AG04449 (cell line): ENCODE data around the gene B3GALT6.

ENCODE experiments used
- CTCF ChIA-PET: fragments of 350-600 bp; formaldehyde crosslinking; extraction: SDS; loops from one replicate; lab custom pipeline; 2021; ENCODE audit warnings: antibody characterized with exemption; lab: Yijun Ruan, JAX
- POLR2A ChIA-PET: fragments of 400-600, 350-600 bp; formaldehyde crosslinking; extraction: SDS; loops from one replicate; lab custom pipeline; 2020; ENCODE audit warnings: antibody characterized with exemption, inconsistent platforms; lab: Yijun Ruan, JAX
- DNase-seq: peaks from one replicate; pipeline ENCODE4 v3.0.0-alpha.2; 2010; ENCODE audit warnings: low read depth, low spot score
- H3K4me3 ChIP-seq: 2 replicates; pipeline ENCODE4 v1.5.1; 2011; ENCODE audit warnings: low read depth, mild to moderate bottlenecking, control low read depth, low read length
- TF ChIP-seq, protein P1 (sequence below): IDR thresholded peaks from one replicate; pipeline ENCODE4 v1.5.1; 2011; ENCODE audit warnings: mild to moderate bottlenecking, moderate library complexity, low read length, control low read depth, inconsistent platforms; ENCODE audit not compliant: insufficient read depth; ENCODE audit errors: missing control alignments

The B3GALT6 gene

DNA sequence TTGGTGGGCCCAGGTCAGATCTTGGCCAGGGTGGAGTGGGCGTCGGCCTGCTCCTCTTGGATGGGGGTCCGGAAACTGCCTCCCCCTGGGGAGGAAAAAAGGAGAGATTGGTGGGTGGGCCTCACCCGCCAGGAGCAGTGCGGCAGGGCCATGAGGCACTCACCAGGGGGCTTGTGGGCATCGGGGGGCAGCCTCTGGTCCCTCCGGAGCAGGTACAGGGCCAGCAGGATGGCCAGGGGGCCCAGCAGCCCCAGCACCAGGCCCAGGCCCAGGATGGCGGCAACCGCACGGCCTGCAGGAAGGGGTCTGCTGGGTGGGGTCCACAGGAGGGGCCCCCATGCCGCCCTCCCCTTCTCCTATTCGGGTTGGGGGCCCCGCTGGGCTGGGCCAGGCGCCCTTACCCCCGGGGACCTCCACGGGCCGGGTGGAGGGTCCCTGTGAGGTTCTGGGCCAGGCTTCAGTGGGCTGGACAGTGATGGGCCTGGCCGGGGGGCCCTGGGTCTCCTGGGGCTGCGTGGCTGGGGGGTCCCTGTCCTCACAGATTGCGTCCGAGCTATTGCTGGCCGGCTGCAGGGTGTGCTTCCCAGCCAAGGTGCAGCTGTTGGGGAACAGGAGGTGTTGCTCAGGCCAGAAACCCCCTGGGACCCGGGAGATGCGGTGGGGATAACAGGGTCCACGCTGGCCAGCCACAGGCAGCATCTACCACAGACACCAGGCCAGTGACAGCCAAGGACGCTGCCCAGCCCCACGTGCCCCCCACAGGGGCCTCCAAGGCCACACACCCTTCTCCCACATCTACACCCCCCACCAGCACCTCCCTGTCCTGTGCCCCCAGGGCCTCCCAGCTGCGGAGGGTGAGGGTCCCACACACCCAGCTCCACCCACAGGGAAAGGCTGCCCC is 20.2 kb upstream of the B3GALT6 start:
- no peak overlapping the region for H3K4me3 ChIP-seq
- ChIA-PET POLR2A (no interaction called here), CTCF (interaction anchor here (0.5 to 1.3 kb wide), 2 partner anchors 17 to 89 kb away, joined by 3 read pairs; no protein-coding TSS in a partner anchor)
- no peak for DNase-seq
- TF ChIP-seq, protein P1, sequence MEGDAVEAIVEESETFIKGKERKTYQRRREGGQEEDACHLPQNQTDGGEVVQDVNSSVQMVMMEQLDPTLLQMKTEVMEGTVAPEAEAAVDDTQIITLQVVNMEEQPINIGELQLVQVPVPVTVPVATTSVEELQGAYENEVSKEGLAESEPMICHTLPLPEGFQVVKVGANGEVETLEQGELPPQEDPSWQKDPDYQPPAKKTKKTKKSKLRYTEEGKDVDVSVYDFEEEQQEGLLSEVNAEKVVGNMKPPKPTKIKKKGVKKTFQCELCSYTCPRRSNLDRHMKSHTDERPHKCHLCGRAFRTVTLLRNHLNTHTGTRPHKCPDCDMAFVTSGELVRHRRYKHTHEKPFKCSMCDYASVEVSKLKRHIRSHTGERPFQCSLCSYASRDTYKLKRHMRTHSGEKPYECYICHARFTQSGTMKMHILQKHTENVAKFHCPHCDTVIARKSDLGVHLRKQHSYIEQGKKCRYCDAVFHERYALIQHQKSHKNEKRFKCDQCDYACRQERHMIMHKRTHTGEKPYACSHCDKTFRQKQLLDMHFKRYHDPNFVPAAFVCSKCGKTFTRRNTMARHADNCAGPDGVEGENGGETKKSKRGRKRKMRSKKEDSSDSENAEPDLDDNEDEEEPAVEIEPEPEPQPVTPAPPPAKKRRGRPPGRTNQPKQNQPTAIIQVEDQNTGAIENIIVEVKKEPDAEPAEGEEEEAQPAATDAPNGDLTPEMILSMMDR: no peak

DNA sequence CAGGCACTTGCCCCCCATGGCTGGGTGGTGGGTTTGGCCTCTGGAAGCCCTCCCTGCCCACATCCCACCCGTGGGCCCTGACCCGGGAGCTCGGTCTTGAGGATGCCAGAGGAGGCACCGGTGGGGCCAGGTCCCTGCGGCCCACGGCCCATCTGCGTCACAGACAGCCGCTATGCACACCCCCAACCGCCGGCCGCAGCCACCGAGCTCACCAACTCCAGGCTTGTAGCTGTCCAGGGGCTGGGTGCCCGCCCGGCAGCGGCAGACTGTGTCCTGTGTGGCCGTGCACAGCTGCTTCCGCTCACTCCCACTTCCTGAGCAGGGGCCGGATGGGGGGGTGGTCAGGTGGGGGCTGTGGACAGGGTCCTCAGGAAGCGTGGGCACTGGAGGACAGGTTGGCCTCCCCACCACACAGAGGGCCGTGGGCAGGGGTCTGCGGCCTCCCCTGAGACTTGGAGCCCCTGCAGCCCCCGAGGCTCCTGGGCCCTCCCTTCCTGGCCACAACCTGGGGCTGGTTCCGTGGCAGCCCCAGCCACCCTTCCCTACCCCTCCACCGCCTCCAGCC is 19.2 kb upstream of the B3GALT6 start:
- no peak overlapping the region for H3K4me3 ChIP-seq
- no peak for DNase-seq
- ChIA-PET CTCF (interaction anchor here (1.3 kb wide), 1 partner anchor 90 kb away, joined by 3 read pairs; no protein-coding TSS in a partner anchor), POLR2A (no interaction called here)
- TF ChIP-seq, protein P1: no peak

DNA sequence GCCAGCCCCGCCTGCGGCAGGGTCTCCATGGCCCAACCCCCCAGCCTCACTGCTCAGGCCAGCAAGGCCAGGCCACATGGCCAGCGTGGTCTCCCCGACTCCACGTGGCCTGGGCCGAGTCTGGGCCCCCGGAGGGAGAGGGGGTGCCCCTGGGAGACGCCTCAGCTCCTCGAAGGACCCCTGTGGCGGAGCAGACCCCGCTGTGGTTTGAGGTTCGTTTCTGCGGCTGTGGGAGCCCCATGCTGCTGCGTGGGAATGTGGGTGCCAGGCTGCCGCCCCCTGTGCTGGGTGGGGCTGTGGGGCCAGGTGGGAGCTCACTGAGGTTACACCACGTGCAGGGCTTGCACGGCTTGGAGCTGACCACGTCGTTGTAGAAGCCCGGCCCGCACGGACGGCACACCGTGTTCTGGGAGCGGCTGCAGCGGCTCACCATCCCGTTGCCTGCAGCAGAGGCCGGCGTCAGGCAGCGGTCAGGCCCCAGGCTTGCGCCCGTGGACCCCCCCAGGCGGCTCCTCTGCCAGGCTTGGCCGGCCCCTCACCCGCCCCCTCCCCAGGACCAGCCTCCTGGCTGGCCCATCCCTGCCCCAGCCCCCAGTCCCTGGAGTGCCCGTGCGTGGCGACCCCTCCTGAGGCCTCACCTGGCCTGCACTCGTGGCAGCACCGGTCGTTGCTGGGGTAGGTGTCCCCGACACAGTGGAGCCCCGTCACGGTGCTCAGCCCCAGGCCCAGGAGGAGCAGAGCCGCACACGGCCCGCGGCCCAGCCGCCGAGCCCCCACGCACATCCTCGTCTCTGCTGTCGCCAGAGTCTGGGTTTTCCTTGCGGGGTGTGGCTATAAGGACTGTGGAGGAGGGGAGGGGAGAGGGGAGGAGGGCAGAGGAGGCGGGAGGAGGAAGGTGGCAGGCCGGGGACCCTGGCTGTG is 18.4 kb upstream of the B3GALT6 start, which contains the start of gene TNFRSF4:
Gene TNFRSF4, minus strand, starts transcription at position 809 of the 921 bp plus-strand sequence. Its CDS starts 26 bp downstream, at position 783.
- no peak within 1 kb of the TSS for H3K4me3 ChIP-seq
- ChIA-PET CTCF (no interaction called here), POLR2A (no interaction called here)
- TF ChIP-seq, protein P1: no peak
- DNase-seq: no peak

DNA sequence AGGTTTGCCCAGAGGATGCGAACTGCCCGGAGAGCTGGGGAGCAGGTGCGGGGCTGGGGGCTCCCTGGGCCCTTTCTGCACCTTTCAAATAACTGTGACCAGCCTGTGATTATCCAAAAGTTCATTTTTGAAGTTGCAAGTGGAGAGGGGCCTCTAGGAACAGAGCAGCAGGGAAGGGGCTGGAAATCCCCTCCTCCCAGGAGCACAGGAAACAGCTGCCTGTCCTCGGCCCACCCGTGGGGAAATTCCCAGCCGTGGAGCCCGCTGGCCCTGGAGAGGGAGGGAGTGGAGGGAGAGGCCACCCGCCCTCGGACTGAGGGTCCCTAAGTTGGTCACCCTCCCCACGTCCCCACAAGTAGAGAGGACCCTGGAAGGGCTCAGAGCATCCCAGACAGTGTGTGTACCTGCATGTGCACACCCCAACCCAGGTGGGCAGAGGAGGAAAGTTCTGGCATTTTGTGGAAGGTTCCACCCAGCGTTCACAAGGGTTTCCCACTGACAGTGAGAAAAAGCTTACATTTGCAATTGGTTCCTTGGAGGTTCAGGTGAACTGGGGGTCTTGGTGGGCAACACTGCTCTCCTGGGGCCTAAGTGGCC is 16.9 kb upstream of the B3GALT6 start:
- no peak overlapping the region for H3K4me3 ChIP-seq
- no peak for DNase-seq
- ChIA-PET POLR2A (no interaction called here), CTCF (interaction anchor here (0.8 kb wide), 1 partner anchor 75 kb away, joined by 3 read pairs; no protein-coding TSS in a partner anchor)
- TF ChIP-seq, protein P1: no peak

DNA sequence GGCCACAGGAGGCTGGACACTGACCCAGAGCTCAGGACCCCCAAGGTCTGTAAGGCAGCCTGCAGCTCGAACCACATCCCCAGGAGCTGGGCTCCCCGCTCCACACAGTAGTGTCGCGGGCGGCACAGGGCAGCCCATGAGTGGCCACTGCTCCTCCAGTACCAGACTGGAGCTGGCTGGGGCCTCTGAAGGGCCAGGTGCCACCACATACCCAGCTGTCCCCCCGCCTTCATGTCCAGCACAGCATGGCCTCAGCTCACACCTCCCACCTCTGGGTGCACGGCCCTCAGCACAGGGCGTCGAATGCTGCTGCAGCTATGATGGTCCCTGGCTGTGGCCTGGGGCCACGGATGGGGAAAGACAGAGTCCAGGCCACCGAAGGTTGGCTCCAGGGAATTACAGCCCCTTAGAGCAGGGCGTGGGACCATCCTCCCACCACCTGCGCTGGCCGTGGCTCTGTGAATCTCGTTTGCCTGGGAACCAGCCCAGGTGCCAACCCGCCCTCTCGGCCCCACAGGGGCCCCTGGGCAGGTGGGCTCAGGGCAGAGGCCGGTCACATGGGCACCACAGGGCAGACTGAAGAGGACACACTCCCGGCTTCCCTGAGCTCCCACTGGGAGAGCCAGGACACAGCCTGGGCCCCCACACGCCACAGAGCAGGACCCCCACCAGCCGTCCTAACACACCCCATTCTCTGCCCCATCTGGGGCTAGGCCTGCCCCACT is 16.0 kb upstream of the B3GALT6 start:
- H3K4me3 ChIP-seq: no peak overlapping the region
- ChIA-PET POLR2A (interaction anchor here (0.5 kb wide), 1 partner anchor 53 kb away, joined by 3 read pairs; no protein-coding TSS in a partner anchor), CTCF (interaction anchor here (0.8 kb wide), 1 partner anchor 74 kb away, joined by 3 read pairs; no protein-coding TSS in a partner anchor)
- DNase-seq: no peak
- TF ChIP-seq, protein P1: no peak
